Aorta (tissue), 5 donors: ENCODE measurements around the gene SCAMP1. TPM values are rescaled to one million over a fixed set of nuclear protein-coding genes. Genes with fewer than 3 reads are reported as not detected.

Experiments used
- ATAC-seq: fragments of 200-7000 bp; cut with Tn5 transposase; one replicate; pipeline ENCODE4 v1.9.1; 2022; ENCODE audit warnings: moderate library complexity; ENCODE audit not compliant: low FRiP score
- DNase-seq, 2 donors: peaks; one replicate each; pipeline ENCODE4 v3.0.0-alpha.2; 2020
- H3K27ac ChIP-seq, 2 donors: one replicate each; pipeline ENCODE4 v1.5.1; 2013; ENCODE audit warnings: low read length in 2 of 2, mild to moderate bottlenecking in 2 of 2, moderate library complexity in 2 of 2, control low read depth in 1 of 2, inconsistent platforms in 1 of 2, low read depth in 1 of 2
- H3K27me3 ChIP-seq, 2 donors: one replicate each; pipeline ENCODE4 v1.6.1; 2013; ENCODE audit warnings: control low read depth in 1 of 2, low read length in 1 of 2, mild to moderate bottlenecking in 1 of 2, moderate library complexity in 1 of 2; ENCODE audit not compliant: insufficient read depth in 2 of 2, control insufficient read depth in 1 of 2
- H3K36me3 ChIP-seq, 2 donors: one replicate each; pipeline ENCODE4 v1.6.1; 2013; ENCODE audit warnings: control low read depth in 1 of 2, low read length in 1 of 2, mild to moderate bottlenecking in 1 of 2; ENCODE audit not compliant: insufficient read depth in 2 of 2, control insufficient read depth in 1 of 2
- H3K4me1 ChIP-seq, 2 donors: one replicate each; pipeline ENCODE4 v1.6.1; 2013; ENCODE audit warnings: low read length in 2 of 2, control low read depth in 1 of 2, mild to moderate bottlenecking in 1 of 2, moderate library complexity in 1 of 2; ENCODE audit not compliant: insufficient read depth in 2 of 2, control insufficient read depth in 1 of 2
- H3K4me3 ChIP-seq, 2 donors: one replicate each; pipeline ENCODE4 v1.5.1; 2013; ENCODE audit warnings: low read length in 2 of 2, control low read depth in 1 of 2, mild to moderate bottlenecking in 1 of 2
- H3K9me3 ChIP-seq: one replicate; pipeline ENCODE4 v1.6.1; 2013; ENCODE audit warnings: mild to moderate bottlenecking, low read length; ENCODE audit not compliant: control insufficient read depth
- WGBS, 2 donors: extraction: QIAGEN DNeasy Blood & Tissue Kit; methylation state at CpG; one replicate each; pipeline ENCODE4 v1.1.7; 2013; 5-methylcytosine and 5-hydroxymethylcytosine counted together
- intact Hi-C, 2 donors: fragments of 100-400 bp; cut with DNase I; formaldehyde crosslinking; loops; one replicate each; pipeline versions ENCODE4 v1.14.2 to v1.15.0; 2022
- polyA plus RNA-seq, 2 donors: library from polyadenylated mRNA; stranded (reverse); fragments of 200-250 nt; gene quantifications; one replicate each; pipeline ENCODE4 v1.2.3, GENCODE V29; 2013
- total RNA-seq, 2 donors: library from RNA; stranded (reverse); fragmentation: NEBNext Ultra II Directional; extraction: Animal tissue kit (Norgen Biotek cat#: 25700); gene quantifications; one replicate each; pipeline ENCODE4 v1.2.1, GENCODE V29; 2021
- donor health status: healthy with polysubstance abuse.
- donor health status: Bipolar disorder and iron deficiency.
- donor health status: DM: no; HTN: no; CAD: no.
- donor health status: DM: no; HTN: no; CAD: no.
- donor health status: DM: yes; HTN: yes; CAD: no.

SCAMP1 gene
- total and polyA plus RNA-seq, 4 donors: 6.0 to 48.1 (median 28.4) TPM

- Histone ChIP-seq H3K4me3 (no peak overlapping the region), H3K4me1 (peaks cover 0 to 9% of the 10 kb centered on the region in 2 donors), H3K27me3 (no peaks in the 10 kb centered on the region), H3K36me3 (no peaks in the 10 kb centered on the region), H3K27ac (peak overlapping the region in 1 of 2 donors; percentile 67), H3K9me3 (no peaks in the 10 kb centered on the region)
- WGBS, 2 donors: 3 to 5% methylated on average over 9 of the region's 9 CpGs
- intact Hi-C loops: loop anchor here in 1 of 2 donors (10.0 kb wide), 1 partner anchor 218 kb away; no protein-coding TSS in a partner anchor
- ATAC-seq (peak; percentile 93), DNase-seq (peak in 1 of 2 donors; percentile 90)
Measured at GRCh38 chr5:78527054-78527859, 166.8 kb downstream of the SCAMP1 start.

GRCh38 chr5:78527925-78528324 is 167.5 kb downstream of the SCAMP1 start:
- Histone ChIP-seq H3K27ac (peak overlapping the region in 1 of 2 donors; percentile 60), H3K36me3 (no peaks in the 10 kb centered on the region), H3K4me3 (no peak overlapping the region), H3K27me3 (no peaks in the 10 kb centered on the region), H3K9me3 (no peaks in the 10 kb centered on the region), H3K4me1 (peaks cover 0 to 9% of the 10 kb centered on the region in 2 donors)
- intact Hi-C loops: loop anchor here in 1 of 2 donors (10.0 kb wide), 1 partner anchor 217 kb away; no protein-coding TSS in a partner anchor
- ATAC-seq (no peak), DNase-seq (no peak)
- 83 to 84% methylated on average over 3 of the region's 3 CpGs for WGBS, 2 donors

Other genes starting within 250 kb of the SCAMP1 start
- gene AP3B1, start 65.9 kb upstream of the SCAMP1 start, total RNA-seq: 10 to 100 TPM; 45.5 to 46.7 TPM
- 10 to 100 TPM; 17.8 to 28.7 TPM for gene AP3B1, start 65.9 kb upstream of the SCAMP1 start, polyA plus RNA-seq